Spleen (tissue), 11 donors: ENCODE data around the gene ZNF2. TPM values are rescaled to one million over a fixed set of nuclear protein-coding genes. Genes with fewer than 3 reads are reported as not detected.

ENCODE experiments used
- DNase-seq: peaks from one replicate; pipeline ENCODE4 v3.0.0-alpha.2; 2020
- H3K27ac ChIP-seq, 8 donors: fragments of 200-600 bp; sonication (generic) in 7 of 8; 1 replicate in 4 of 8; 2 replicates in 4 of 8; pipeline versions ENCODE4 v1.5.0 to v1.8.0; 2016 to 2021; ENCODE audit warnings: inconsistent platforms in 4 of 8, mild to moderate bottlenecking in 4 of 8, moderate library complexity in 1 of 8
- H3K27me3 ChIP-seq, 7 donors: fragments of 200-600 bp; sonication (generic) in 6 of 7; replicated peaks in 1 of 7; 1 replicate in 4 of 7; 2 replicates in 3 of 7; pipeline versions ENCODE4 v1.5.0 to v1.8.0; 2016 to 2021; ENCODE audit warnings: inconsistent platforms in 3 of 7, mild to moderate bottlenecking in 1 of 7
- H3K36me3 ChIP-seq, 6 donors: fragments of 200-600 bp; sonication (generic) in 5 of 6; 1 replicate in 4 of 6; 2 replicates in 2 of 6; pipeline versions ENCODE4 v1.5.0 to v1.8.0; 2016 to 2021; ENCODE audit warnings: inconsistent platforms in 2 of 6
- H3K4me1 ChIP-seq, 6 donors: fragments of 200-600 bp; sonication (generic) in 5 of 6; 1 replicate in 3 of 6; 2 replicates in 3 of 6; pipeline versions ENCODE4 v1.5.0 to v1.8.0; 2016 to 2021; ENCODE audit warnings: inconsistent platforms in 3 of 6
- H3K4me3 ChIP-seq, 8 donors: fragments of 200-600 bp; sonication (generic) in 7 of 8; 1 replicate in 4 of 8; 2 replicates in 4 of 8; pipeline versions ENCODE4 v1.5.0 to v1.8.0; 2016 to 2021; ENCODE audit warnings: inconsistent platforms in 4 of 8, mild to moderate bottlenecking in 4 of 8, moderate library complexity in 2 of 8
- H3K9me3 ChIP-seq, 8 donors: fragments of 200-600 bp; sonication (generic) in 7 of 8; 1 replicate in 4 of 8; 2 replicates in 4 of 8; pipeline versions ENCODE4 v1.5.0 to v1.8.0; 2016 to 2021; ENCODE audit warnings: inconsistent platforms in 4 of 8
- POLR2A ChIP-seq, 3 donors: fragments of 450-650 bp; IDR thresholded peaks; one replicate each; pipeline ENCODE4 v1.5.1; 2017; ENCODE audit warnings: antibody characterized with exemption in 3 of 3, mild to moderate bottlenecking in 1 of 3
- POLR2AphosphoS5 ChIP-seq, 3 donors: sonication (generic); formaldehyde crosslinking; IDR thresholded peaks; one replicate each; pipeline ENCODE4 v1.5.1; 2017; ENCODE audit warnings: antibody characterized with exemption in 3 of 3
- WGBS, 5 donors: extraction: QIAGEN DNeasy Blood & Tissue Kit in 3 of 5; methylation state at CpG; one replicate each; pipeline versions ENCODE4 v1.1.5 to v1.1.7; 2013 to 2018; 5-methylcytosine and 5-hydroxymethylcytosine counted together
- intact Hi-C: fragments of 100-400 bp; cut with DNase I; formaldehyde crosslinking; loops from one replicate; pipeline ENCODE4 v1.15.0; 2023; ENCODE audit warnings: low total_unique reads
- polyA plus RNA-seq, 3 donors: library from polyadenylated mRNA; stranded (reverse); fragments of 200-250 nt; gene quantifications; one replicate each; pipeline ENCODE4 v1.2.1, GENCODE V29; 2013
- total RNA-seq, 7 donors: library from RNA; depleted of rRNA in 3 of 7; stranded (reverse); fragments of >200 nt in 3 of 7; fragmentation: NEBNext Ultra II Directional in 4 of 7; extraction: Animal tissue kit (Norgen Biotek cat#: 25700) in 4 of 7; gene quantifications; one replicate each; pipeline versions ENCODE4 v1.1.0 to v1.2.1, GENCODE V29; 2016 to 2021
- TF ChIP-seq, protein P1 (sequence below), 11 experiments: fragments of 200-600 bp in 7 of 11; fragments of 450-650 bp in 4 of 11; sonication (generic) in 4 of 11; IDR thresholded peaks in 8 of 11; conservative IDR thresholded peaks in 3 of 11; 1 replicate in 7 of 11; 2 replicates in 4 of 11; pipeline versions ENCODE4 v1.4.0 to v1.8.0; 2016 to 2021; ENCODE audit warnings: antibody characterized with exemption in 11 of 11, inconsistent platforms in 4 of 11, mild to moderate bottlenecking in 1 of 11
- donor health status: healthy with polysubstance abuse.
- donor health status: DM: no; HTN: no; CAD: no; lungs with moderate emphysema.
- donor health status: DM: no; HTN: no; CAD: no.
- donor health status: Bipolar disorder and iron deficiency.
- donor health status: healthy.
- donor health status: DM: no; HTN: no; CAD: no.
- donor health status: DM: yes; HTN: yes; CAD: no.

ZNF2 gene
- total and polyA plus RNA-seq, 10 donors = 1.5 to 8.3 (median 5.0) TPM

DNA sequence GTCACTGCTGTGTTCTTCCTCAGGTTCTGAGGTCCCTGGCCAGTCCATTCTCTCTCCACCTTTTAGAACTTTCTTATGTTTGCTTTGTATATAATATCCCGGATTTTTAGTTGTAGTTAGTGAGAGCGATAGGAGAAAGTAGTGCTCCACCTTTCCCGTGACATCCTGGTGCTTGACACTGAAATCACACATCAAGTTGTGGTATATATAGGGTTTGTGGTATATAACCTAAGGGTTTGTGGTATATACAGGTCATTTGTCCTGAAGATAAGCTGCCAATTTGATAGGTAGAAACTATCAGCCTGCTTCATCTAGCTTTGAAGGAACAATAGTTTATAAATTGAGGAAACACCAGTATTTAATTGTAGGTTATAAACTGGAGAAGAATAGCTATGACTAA is 54.8 kb downstream of the ZNF2 start:
- no peak overlapping the region for H3K4me3 ChIP-seq
- no peaks in the 10 kb centered on the region for H3K4me1 ChIP-seq
- WGBS, 5 donors = 93 to 99% (median 96%) methylated on average over 3 of the region's 3 CpGs
- no peak for DNase-seq
- TF ChIP-seq POLR2A (IDR thresholded peaks at IDR 0.05) (no peak), POLR2AphosphoS5 (IDR thresholded peaks at IDR 0.05) (no peak)
- TF ChIP-seq, protein P1, sequence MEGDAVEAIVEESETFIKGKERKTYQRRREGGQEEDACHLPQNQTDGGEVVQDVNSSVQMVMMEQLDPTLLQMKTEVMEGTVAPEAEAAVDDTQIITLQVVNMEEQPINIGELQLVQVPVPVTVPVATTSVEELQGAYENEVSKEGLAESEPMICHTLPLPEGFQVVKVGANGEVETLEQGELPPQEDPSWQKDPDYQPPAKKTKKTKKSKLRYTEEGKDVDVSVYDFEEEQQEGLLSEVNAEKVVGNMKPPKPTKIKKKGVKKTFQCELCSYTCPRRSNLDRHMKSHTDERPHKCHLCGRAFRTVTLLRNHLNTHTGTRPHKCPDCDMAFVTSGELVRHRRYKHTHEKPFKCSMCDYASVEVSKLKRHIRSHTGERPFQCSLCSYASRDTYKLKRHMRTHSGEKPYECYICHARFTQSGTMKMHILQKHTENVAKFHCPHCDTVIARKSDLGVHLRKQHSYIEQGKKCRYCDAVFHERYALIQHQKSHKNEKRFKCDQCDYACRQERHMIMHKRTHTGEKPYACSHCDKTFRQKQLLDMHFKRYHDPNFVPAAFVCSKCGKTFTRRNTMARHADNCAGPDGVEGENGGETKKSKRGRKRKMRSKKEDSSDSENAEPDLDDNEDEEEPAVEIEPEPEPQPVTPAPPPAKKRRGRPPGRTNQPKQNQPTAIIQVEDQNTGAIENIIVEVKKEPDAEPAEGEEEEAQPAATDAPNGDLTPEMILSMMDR (IDR thresholded peaks at IDR 0.05 in 8 of 11, conservative IDR thresholded peaks at IDR 0.05 in 3 of 11) = no peak
- intact Hi-C loops = no loop called here
- H3K27me3 ChIP-seq = no peaks in the 10 kb centered on the region
- peaks cover 64 to 100% (median 100%) of the 10 kb centered on the region in 8 donors for H3K9me3 ChIP-seq
- peaks cover 0 to 87% (median 26%) of the 10 kb centered on the region in 6 donors for H3K36me3 ChIP-seq
- no peak overlapping the region for H3K27ac ChIP-seq

DNA sequence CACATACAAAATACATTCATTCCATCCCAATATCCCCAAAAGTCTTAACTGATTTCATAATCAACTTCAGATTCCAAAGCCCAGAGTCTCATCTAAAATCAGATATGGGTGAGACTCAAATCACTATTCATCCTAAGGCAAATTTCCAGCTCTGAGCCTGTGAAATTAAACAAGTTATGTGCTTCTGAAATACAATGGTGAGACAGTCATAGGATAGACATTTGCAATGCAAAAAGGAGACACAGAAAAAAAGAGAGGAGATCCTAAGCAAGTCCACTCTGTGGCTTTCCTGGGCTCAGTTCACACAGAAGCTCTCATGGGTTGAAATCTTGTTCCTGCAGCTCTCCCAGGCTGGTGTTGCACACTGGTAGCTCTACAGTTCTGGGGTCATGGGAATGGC is 60.0 kb downstream of the ZNF2 start:
- Histone ChIP-seq H3K27me3 (no peaks in the 10 kb centered on the region), H3K36me3 (peaks cover 0 to 42% (median 11%) of the 10 kb centered on the region in 6 donors), H3K4me1 (no peaks in the 10 kb centered on the region), H3K4me3 (no peak overlapping the region), H3K9me3 (peaks cover 20 to 100% (median 93%) of the 10 kb centered on the region in 8 donors), H3K27ac (no peak overlapping the region)
- TF ChIP-seq, protein P1 (IDR thresholded peaks at IDR 0.05 in 8 of 11, conservative IDR thresholded peaks at IDR 0.05 in 3 of 11) = no peak
- no peak for TF ChIP-seq POLR2A (IDR thresholded peaks at IDR 0.05)
- no peak for TF ChIP-seq POLR2AphosphoS5 (IDR thresholded peaks at IDR 0.05)
- DNase-seq = no peak
- intact Hi-C loops = no loop called here

DNA sequence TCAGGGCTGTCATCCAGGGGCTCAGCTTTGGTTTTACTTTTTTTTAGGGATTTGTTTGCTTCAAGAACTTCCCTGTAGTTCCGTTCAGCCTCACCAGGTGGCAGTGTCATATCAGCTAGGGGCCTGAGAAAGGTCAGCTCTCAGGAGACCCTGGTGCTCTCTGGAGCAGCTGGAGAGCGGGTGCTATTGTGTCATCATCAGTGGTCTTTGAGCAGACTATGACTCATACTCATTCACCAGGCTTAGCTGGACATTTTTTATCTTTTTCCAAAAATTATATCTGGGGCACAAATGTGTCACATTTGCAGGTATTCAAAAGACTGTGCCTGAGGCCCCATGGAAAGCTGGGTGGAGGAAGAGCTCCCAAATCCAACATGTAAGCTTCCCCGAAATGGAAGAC is 66.1 kb downstream of the ZNF2 start:
- Histone ChIP-seq H3K4me3 (no peak overlapping the region), H3K36me3 (peaks cover 0 to 7% (median 0%) of the 10 kb centered on the region in 6 donors), H3K4me1 (no peaks in the 10 kb centered on the region), H3K27me3 (no peaks in the 10 kb centered on the region), H3K27ac (no peak overlapping the region), H3K9me3 (peaks cover 0 to 97% (median 82%) of the 10 kb centered on the region in 8 donors)
- DNase-seq = no peak
- TF ChIP-seq POLR2AphosphoS5 (IDR thresholded peaks at IDR 0.05) = no peak
- TF ChIP-seq, protein P1 (IDR thresholded peaks at IDR 0.05 in 8 of 11, conservative IDR thresholded peaks at IDR 0.05 in 3 of 11) = peak in 8 of 11 experiments; percentile 17 to 61 (median 32)
- intact Hi-C loops = no loop called here
- 45 to 55% (median 53%) methylated on average over 3 of the region's 3 CpGs for WGBS, 5 donors

DNA sequence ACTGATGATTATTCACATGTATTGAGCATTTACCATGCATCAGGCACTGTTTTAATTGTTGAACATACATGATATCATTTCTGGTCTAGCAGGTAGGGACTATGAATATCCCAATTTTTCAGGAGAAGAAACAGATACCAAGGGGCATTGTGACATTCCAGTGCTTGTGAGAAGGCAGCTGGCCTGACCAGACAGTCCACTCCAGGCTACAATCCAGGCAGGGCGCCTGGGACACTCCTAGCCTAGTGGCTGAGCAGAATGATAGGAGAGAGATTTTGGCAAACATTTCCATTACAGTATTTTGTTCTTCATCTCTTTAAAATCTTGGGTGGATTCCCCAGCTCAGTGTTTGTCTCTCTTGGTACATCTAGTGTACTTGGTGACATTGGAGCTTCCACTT is 66.6 kb downstream of the ZNF2 start:
- H3K4me1 ChIP-seq = no peaks in the 10 kb centered on the region
- H3K27me3 ChIP-seq = no peaks in the 10 kb centered on the region
- no peak for TF ChIP-seq POLR2AphosphoS5 (IDR thresholded peaks at IDR 0.05)
- TF ChIP-seq, protein P1 (IDR thresholded peaks at IDR 0.05 in 8 of 11, conservative IDR thresholded peaks at IDR 0.05 in 3 of 11) = no peak
- no peak for TF ChIP-seq POLR2A (IDR thresholded peaks at IDR 0.05)
- H3K27ac ChIP-seq = no peak overlapping the region
- H3K9me3 ChIP-seq = peaks cover 0 to 97% (median 83%) of the 10 kb centered on the region in 8 donors
- intact Hi-C loops = no loop called here
- peaks cover 0 to 6% (median 0%) of the 10 kb centered on the region in 6 donors for H3K36me3 ChIP-seq
- H3K4me3 ChIP-seq = no peak overlapping the region
- WGBS, 5 donors = 67 to 90% (median 85%) methylated on average over 1 of the region's 1 CpG
- DNase-seq = no peak

Other genes starting within 250 kb of the ZNF2 start
- 10 to 100 TPM in 3 of 7 donors, 1 to 10 TPM in 4; 4.7 to 18.8 (median 8.1) TPM for gene MAL, start 140.1 kb upstream of the ZNF2 start, total RNA-seq
- 10 to 100 TPM in 1 of 3 donors, 1 to 10 TPM in 2; 8.4 to 12.7 (median 9.0) TPM for gene MAL, start 140.1 kb upstream of the ZNF2 start, polyA plus RNA-seq
- gene MRPS5, start 44.0 kb upstream of the ZNF2 start, total RNA-seq = 10 to 100 TPM; 37.5 to 63.6 (median 45.8) TPM
- 10 to 100 TPM; 53.4 to 92.2 (median 82.7) TPM for gene MRPS5, start 44.0 kb upstream of the ZNF2 start, polyA plus RNA-seq
- 10 to 100 TPM; 14.7 to 23.1 (median 18.0) TPM for gene ZNF514, start 6.0 kb upstream of the ZNF2 start, total RNA-seq
- 10 to 100 TPM in 2 of 3 donors, 1 to 10 TPM in 1; 8.3 to 12.6 (median 11.2) TPM for gene ZNF514, start 6.0 kb upstream of the ZNF2 start, polyA plus RNA-seq
- gene ZNF892, start 41.7 kb downstream of the ZNF2 start, total RNA-seq = 10 to 100 TPM in 1 of 7 donors, 1 to 10 TPM in 6; 4.6 to 10.8 (median 6.2) TPM
- gene ZNF892, start 41.7 kb downstream of the ZNF2 start, polyA plus RNA-seq = under 1 TPM; 0.13 to 0.77 (median 0.29) TPM
- 1 to 10 TPM in 6 of 7 donors, under 1 TPM in 1; 0.50 to 4.9 (median 2.7) TPM for gene PROM2, start 108.6 kb downstream of the ZNF2 start, total RNA-seq
- gene PROM2, start 108.6 kb downstream of the ZNF2 start, polyA plus RNA-seq = under 1 TPM; 0.21 to 0.74 (median 0.52) TPM
- gene KCNIP3, start 131.5 kb downstream of the ZNF2 start, total RNA-seq = 1 to 10 TPM; 2.6 to 5.2 (median 4.2) TPM
- 1 to 10 TPM in 1 of 3 donors, under 1 TPM in 2; 0.59 to 1.8 (median 0.85) TPM for gene KCNIP3, start 131.5 kb downstream of the ZNF2 start, polyA plus RNA-seq
- 10 to 100 TPM; 16.3 to 23.7 (median 18.7) TPM for gene FAHD2A, start 236.9 kb downstream of the ZNF2 start, total RNA-seq
- 10 to 100 TPM; 10.9 to 17.5 (median 14.0) TPM for gene FAHD2A, start 236.9 kb downstream of the ZNF2 start, polyA plus RNA-seq